ENCODE measurements around the gene ILK.

Gene ILK

DNA sequence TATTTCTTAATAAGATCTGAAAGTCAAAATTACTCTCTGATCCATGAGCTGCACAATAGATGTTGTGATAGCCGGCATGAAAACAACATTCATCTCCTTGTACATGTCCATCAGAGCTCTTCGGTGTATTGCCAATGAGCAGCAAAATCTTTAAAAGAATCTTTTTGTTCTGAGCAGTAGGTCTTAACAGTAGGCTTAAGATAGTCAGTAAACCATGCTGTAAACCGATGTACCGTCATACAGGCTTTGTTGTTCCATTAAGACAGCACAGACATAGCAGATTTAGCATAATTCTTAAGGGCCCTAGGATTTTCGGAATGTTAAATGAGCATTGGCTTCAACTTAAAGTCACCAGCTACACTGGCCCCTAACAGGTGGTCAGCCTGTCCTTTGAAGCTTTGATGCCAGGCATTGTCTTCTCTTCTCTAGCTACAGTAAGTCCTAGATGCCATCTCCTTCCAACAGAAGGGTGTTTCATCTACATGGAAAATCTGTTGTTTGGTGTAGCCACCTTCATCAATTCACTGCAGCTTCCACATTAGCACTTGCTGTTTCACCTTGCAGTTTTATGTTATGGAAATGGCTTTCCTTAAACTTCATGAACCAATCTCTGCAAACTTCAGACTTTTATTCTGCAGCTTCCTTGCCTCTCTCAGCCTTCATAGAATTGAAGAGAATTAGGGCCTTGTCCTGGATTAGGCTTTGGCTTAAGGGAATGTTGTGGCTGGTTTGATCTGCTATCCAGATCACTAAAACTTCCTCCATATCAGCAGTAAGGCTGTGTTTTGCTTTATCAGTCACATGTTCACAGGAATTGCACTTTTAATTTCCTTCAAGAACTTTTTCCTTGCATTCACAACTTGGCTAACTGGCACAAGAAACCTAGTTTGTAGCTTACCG, 28.5 kb upstream of the ILK start:
- no peak for DNase-seq

GRCh38 chr11:6576471-6577373, 26.9 kb upstream of the ILK start:
- no peak for DNase-seq

GRCh38 chr11:6578134-6578533, 25.4 kb upstream of the ILK start:
- DNase-seq: no peak

GRCh38 chr11:6579681-6580080, 23.9 kb upstream of the ILK start:
- DNase-seq: no peak

DNA sequence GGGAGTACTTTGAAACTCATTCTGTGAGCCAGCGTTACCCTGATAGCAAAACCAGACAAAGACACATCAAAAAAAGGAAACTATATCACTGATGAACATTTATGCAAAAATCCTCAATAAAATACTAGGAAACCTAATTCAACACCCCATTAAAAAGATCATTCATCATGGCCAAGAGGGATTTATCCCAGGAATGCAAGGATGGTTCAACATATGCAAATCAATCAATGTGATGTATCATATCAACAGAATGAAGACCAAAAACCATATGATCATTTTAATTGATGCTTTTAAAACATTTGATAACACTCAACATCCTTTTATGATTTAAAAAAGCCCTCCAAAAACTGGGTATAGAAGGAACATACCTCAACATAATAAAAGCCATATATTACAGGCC, 20.0 kb upstream of the ILK start:
- DNase-seq: no peak

DNA sequence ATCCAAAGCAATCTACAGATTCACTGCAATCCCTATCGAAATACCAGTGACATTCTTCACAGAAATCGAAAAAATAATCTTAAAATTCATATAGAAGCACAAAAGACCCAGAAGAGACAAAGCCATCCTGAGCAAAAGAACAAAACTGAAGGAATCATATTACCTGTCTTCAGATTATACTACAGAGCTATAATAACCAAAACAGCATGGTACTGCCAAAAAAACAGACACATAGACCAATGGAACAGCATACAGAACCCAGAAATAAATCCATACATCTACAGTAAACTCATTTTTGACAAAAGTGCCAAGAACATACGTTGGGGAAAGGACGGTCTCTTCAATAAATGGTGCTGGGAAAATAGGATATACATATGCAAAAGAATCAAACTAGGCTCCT, 19.0 kb upstream of the ILK start:
- no peak for DNase-seq

DNA sequence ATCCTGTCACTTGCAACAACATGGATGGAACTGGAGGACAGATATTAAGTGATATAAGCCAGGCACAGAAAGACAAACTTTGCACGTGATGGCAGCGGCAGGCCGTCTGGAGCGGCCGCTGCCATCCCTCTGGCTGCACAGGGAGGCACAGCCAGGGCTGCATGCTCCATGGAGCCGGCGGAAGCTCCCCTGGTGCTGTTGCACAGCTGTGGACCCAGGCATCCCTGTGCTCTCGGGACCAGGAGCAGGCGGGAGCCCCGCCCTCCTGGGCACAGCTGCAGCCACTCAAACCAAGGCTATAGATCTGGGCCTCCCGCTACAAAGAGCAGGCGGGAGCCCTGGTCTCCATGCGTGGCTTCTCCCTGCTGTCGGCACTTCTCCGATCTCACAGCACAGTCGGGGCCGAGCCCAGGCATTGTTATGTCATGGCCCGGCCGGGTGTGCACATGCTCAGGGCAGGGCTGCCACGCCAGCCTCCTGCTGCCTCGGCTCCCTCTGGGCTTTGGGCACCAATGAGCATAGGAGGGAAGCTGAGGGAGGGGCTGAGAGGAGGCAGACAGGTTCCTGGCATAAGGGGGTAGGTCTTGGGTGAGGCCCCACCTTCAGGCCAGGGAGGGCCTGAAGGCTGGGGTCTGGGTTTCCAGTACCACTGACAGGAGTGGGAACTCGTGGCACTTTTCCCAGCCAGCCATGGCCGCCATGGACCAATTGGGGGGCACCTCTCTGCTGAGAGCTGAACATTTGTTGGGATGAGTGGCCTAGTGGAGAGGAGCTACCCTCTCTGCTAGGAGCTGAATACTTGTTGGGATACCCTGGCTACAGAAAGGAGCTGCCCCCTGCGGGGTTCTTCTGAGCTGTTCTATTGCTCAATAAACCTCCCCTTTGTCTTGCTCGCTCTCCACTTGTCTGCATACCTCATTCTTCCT, 16.9 kb upstream of the ILK start:
- DNase-seq: no peak

DNA sequence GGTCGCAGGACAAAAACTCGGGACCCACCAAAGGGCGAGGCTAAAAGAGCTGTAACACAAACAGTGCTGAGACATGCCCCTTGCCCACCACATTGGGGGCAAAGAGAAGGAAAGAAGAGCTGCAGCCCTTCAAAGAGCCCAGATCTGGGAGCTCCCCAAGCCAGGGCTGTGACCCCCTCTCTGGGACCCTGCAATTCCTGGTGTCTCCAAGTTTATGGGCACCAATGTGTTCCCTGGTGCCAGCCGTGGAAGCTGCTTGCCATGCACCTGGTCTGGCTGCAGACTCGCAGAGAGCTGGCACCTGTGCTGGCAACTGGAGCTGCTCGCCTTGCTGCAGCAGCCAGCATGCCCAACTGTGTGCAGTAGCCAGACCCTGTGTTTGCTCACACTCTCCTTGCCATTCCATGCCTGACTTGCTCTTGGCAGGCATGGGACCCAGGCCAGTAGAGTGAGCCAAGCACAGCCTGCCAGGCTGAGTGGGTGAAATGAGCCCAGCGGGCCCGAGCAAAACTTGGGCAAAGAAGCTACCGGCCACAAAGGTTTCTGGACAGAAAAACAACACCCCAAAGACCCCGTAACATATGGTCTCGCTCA, 16.1 kb upstream of the ILK start:
- no peak for DNase-seq

DNA sequence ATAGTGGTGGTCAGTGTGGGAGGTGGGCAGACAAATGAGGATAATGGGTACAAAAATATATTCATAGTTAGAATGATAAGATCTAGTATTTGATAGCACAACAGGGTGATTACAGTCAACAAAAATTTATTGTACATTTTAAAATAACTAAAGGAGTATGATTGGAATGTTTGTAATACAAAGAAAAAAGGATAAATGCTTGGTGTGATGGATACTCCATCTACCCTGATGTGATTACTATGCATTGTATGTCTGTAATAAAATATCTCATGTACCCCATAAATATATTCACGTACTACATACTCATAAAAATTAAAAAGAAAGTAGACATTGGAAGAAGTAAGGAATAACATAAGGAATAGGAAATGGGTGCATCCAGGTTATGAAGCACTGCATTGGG, 15.6 kb upstream of the ILK start:
- DNase-seq: no peak

GRCh38 chr11:6594142-6594768, 9.3 kb upstream of the ILK start:
- no peak for DNase-seq

DNA sequence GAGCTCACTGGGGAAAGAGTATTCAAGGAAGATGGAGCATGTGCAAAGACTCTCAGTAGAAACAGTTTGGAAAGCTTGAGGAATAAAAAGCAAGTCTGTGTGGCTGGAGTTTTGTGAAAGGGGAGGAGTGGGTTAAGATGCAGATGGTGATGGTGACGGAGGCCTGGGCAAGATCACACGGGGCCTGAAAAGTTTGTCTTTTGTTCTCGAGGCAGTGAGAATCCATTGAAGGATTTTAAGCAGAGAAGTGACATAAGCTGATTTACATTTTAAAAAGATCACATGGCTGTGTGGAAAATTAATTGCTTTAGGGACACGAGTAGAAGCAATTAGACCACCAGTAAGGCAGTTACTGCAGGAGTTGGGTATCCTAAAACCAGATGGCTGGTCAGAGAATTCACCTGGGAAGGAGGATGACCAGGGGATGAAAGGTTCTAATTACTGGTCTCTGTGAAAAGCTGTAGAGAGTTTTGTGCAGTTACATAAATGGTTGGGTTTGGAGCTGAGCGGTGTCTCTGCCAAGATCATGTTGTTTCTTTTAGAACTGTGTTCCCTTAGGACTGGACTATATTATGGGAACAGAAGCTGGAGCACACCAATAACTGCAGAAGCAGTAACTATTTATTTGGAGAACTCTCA, 7.2 kb upstream of the ILK start:
- DNase-seq: no peak

GRCh38 chr11:6598555-6598954, 5.0 kb upstream of the ILK start:
- DNase-seq: no peak

- DNase-seq: no peak
Measured at GRCh38 chr11:6599449-6599848, 4.1 kb upstream of the ILK start.

DNA sequence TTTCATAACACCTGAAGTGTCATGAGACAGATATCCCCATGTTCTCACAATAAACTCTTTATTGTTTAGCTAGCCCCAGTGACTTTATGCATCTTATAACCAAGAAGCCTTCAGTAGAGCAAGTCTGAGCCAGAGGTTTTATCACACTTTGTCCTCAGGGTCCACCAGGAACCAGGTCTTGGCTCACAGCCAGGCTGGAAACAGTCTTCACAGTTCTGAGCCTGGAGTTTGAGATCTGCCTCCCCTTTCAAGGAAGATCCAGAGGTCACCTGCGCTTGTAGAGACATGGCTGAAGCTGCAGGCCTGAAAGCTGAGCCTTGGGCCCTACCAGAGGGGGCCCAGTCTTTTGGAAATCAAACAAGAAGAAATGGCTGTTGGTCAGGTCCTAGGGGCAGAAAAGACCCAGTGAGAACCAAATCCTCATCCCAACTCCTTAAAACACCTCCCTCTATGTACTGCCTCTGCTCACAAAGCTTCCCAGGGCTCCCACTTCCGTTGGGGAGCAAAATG, 3.6 kb upstream of the ILK start:
- no peak for DNase-seq

- no peak for DNase-seq
Measured at GRCh38 chr11:6601041-6601461, 2.5 kb upstream of the ILK start.

- no peak for DNase-seq
Measured at GRCh38 chr11:6602096-6602940, 1.3 kb upstream of the ILK start.

DNA sequence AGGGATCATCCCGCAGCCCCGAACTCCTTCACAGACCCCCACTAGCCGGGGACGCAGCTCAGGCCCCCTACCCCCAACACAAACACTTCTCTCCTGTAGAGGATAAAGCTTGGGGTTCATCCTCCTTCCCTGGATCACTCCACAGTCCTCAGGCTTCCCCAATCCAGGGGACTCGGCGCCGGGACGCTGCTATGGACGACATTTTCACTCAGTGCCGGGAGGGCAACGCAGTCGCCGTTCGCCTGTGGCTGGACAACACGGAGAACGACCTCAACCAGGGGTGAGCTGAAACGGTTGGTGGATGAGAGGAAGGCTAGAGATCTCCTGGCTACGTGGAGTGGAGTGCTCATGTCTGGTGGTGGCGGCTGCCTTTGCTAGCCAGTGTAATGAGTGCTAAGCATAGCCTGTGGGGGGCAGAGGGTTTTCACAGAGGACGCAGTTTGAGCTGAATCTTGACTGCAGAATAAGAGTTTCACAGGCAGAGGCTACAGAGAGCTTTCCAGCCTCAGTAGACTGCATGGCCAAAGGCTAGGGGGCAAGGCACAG, 580 bp downstream of the ILK start:
- peak in 1 of 2 experiments; percentile 26 for DNase-seq

- no peak for DNase-seq
Measured at GRCh38 chr11:6604790-6605189, 1.2 kb downstream of the ILK start.

DNA sequence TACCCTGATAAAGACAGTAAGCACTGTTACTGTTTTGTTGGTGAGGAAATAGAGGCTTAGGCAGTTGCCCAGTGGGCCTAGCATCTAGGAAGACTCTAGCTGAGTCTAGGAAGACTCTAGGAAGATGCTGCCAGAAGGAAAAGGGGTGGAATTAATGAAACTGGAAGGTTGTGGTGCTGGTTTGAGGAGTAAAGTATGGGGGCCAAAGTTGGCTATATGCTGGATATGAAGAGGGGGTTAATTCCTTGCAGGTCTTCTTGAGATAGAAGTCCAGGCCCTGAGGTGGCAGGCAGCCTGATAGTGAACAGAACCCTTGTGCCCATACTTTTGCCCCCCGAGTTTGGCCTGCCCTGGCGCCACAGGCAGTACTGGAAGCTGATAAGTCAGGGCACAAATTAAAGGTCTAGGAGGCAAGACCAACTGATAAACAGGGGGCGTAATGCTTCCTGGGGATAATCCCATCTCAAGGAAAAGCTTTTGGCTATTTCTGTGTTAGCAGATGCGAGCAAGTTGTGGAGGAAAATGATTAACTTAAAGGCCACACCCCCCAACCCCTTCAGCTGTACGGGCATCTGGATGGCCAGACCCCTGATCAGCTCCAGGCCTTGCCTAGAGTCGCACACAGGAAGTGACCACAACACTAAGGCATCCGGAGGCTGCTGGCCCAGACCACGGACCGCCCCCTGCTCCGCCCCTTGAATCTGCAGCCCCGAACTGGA, 3.1 kb downstream of the ILK start:
- no peak for DNase-seq
